CD4-positive, alpha-beta T cell treated with Interferon gamma for 1 hour (primary cell): ENCODE results near the gene IGFBP7.

Source experiments
- DNase-seq: peaks from one replicate; pipeline ENCODE4 v3.0.0-alpha.2; 2020

IGFBP7 gene

GRCh38 chr4:57127361-57127760, 17.2 kb upstream of the IGFBP7 start:
- no peak for DNase-seq

GRCh38 chr4:57125996-57126395, 15.8 kb upstream of the IGFBP7 start:
- DNase-seq, result no peak

- DNase-seq, result no peak
Measured at GRCh38 chr4:57124145-57124544, 14.0 kb upstream of the IGFBP7 start.

GRCh38 chr4:57122959-57123358, 12.8 kb upstream of the IGFBP7 start:
- DNase-seq, result no peak

GRCh38 chr4:57119054-57119651, 9.0 kb upstream of the IGFBP7 start:
- no peak for DNase-seq

- DNase-seq, result no peak
Measured at GRCh38 chr4:57117491-57117890, 7.3 kb upstream of the IGFBP7 start.

GRCh38 chr4:57116245-57116644, 6.1 kb upstream of the IGFBP7 start:
- no peak for DNase-seq

- no peak for DNase-seq
Measured at GRCh38 chr4:57114973-57115372, 4.8 kb upstream of the IGFBP7 start.

- DNase-seq, result no peak
Measured at GRCh38 chr4:57113870-57114269, 3.7 kb upstream of the IGFBP7 start.

- DNase-seq, result peak; percentile 14
Measured at GRCh38 chr4:57110640-57111511, 691 bp upstream of the IGFBP7 start.

- DNase-seq, result no peak
Measured at GRCh38 chr4:57109411-57109846, 756 bp downstream of the IGFBP7 start.

- DNase-seq, result no peak
Measured at GRCh38 chr4:57106181-57106580, 4.0 kb downstream of the IGFBP7 start.

- no peak for DNase-seq
Measured at GRCh38 chr4:57104706-57105560, 5.3 kb downstream of the IGFBP7 start.

- DNase-seq, result no peak
Measured at GRCh38 chr4:57103051-57103450, 7.1 kb downstream of the IGFBP7 start.

- DNase-seq, result no peak
Measured at GRCh38 chr4:57102050-57102624, 8.0 kb downstream of the IGFBP7 start.

- no peak for DNase-seq
Measured at GRCh38 chr4:57100979-57101651, 9.1 kb downstream of the IGFBP7 start.

- no peak for DNase-seq
Measured at GRCh38 chr4:57099363-57099762, 10.8 kb downstream of the IGFBP7 start.

- DNase-seq, result no peak
Measured at GRCh38 chr4:57098941-57099340, 11.2 kb downstream of the IGFBP7 start.

GRCh38 chr4:57098415-57098814, 11.8 kb downstream of the IGFBP7 start:
- no peak for DNase-seq

- DNase-seq, result no peak
Measured at GRCh38 chr4:57097711-57098110, 12.5 kb downstream of the IGFBP7 start.

GRCh38 chr4:57095956-57096355, 14.2 kb downstream of the IGFBP7 start:
- DNase-seq, result no peak

- DNase-seq, result no peak
Measured at GRCh38 chr4:57095245-57095644, 14.9 kb downstream of the IGFBP7 start.

- DNase-seq, result no peak
Measured at GRCh38 chr4:57094832-57095223, 15.4 kb downstream of the IGFBP7 start.
